ENCODE results near the gene FANCI.

GRCh38 chr15:89315375-89315929, 71.7 kb downstream of the FANCI start:
- TF ChIP-seq POLR2AphosphoS5 (IDR thresholded peaks at IDR 0.05; ENCODE audit: low read depth, low read length) (peak; percentile 55; the same call in 1 of the 2 replicates), POLR2A (IDR thresholded peaks at IDR 0.05; ENCODE audit: low read depth, low read length) (peak; percentile 50; the same call in 1 of the 2 replicates)
